ENCODE data around the gene KIF26A.

The KIF26A gene

GRCh38 chr14:104211215-104211614, 72.8 kb downstream of the KIF26A start:
- Histone ChIP-seq H3K36me3 (no peaks in the 10 kb centered on the region), H3K9me3 (ENCODE audit: severe bottlenecking) (no peaks in the 10 kb centered on the region), H3K27me3 (ENCODE audit: insufficient read depth, low read depth, severe bottlenecking) (no peaks in the 10 kb centered on the region), H3K4me3 (ENCODE audit: low read depth, low read length) (no peak overlapping the region), H3K27ac (peak overlapping the region; percentile 64)
- peak; percentile 81 for DNase-seq
- no peak for TF ChIP-seq CTCF (IDR thresholded peaks at IDR 0.05; ENCODE audit: low read depth, low read length)

- Histone ChIP-seq H3K4me3 (ENCODE audit: low read depth, low read length) (no peak overlapping the region), H3K27ac (peak overlapping the region; percentile 64), H3K36me3 (no peaks in the 10 kb centered on the region), H3K9me3 (ENCODE audit: severe bottlenecking) (no peaks in the 10 kb centered on the region), H3K27me3 (ENCODE audit: insufficient read depth, low read depth, severe bottlenecking) (no peaks in the 10 kb centered on the region)
- TF ChIP-seq CTCF (IDR thresholded peaks at IDR 0.05; ENCODE audit: low read depth, low read length) = no peak
- DNase-seq = no peak
These were observed 73.4 kb downstream of the KIF26A start for GRCh38 chr14:104211741-104212140.

- Histone ChIP-seq H3K36me3 (no peaks in the 10 kb centered on the region), H3K27me3 (ENCODE audit: insufficient read depth, low read depth, severe bottlenecking) (no peaks in the 10 kb centered on the region), H3K27ac (peak overlapping the region; percentile 64), H3K4me3 (ENCODE audit: low read depth, low read length) (no peak overlapping the region), H3K9me3 (ENCODE audit: severe bottlenecking) (no peaks in the 10 kb centered on the region)
- 0 out of 2 replicates have a peak, but pooled peaks have one; percentile 5 for TF ChIP-seq CTCF (IDR thresholded peaks at IDR 0.05; ENCODE audit: low read depth, low read length)
- DNase-seq = no peak
These were observed 74.1 kb downstream of the KIF26A start for GRCh38 chr14:104212206-104213095.

GRCh38 chr14:104213301-104214034, 75.1 kb downstream of the KIF26A start:
- H3K27ac ChIP-seq = no peak overlapping the region
- no peaks in the 10 kb centered on the region for H3K9me3 ChIP-seq (ENCODE audit: severe bottlenecking)
- TF ChIP-seq CTCF (IDR thresholded peaks at IDR 0.05; ENCODE audit: low read depth, low read length) = no peak
- H3K36me3 ChIP-seq = no peaks in the 10 kb centered on the region
- DNase-seq = no peak
- no peaks in the 10 kb centered on the region for H3K27me3 ChIP-seq (ENCODE audit: insufficient read depth, low read depth, severe bottlenecking)
- H3K4me3 ChIP-seq (ENCODE audit: low read depth, low read length) = no peak overlapping the region

GRCh38 chr14:104214431-104215218, 76.2 kb downstream of the KIF26A start:
- Histone ChIP-seq H3K27me3 (ENCODE audit: insufficient read depth, low read depth, severe bottlenecking) (no peaks in the 10 kb centered on the region), H3K27ac (no peak overlapping the region), H3K9me3 (ENCODE audit: severe bottlenecking) (no peaks in the 10 kb centered on the region), H3K4me3 (ENCODE audit: low read depth, low read length) (no peak overlapping the region), H3K36me3 (no peaks in the 10 kb centered on the region)
- no peak for DNase-seq
- TF ChIP-seq CTCF (IDR thresholded peaks at IDR 0.05; ENCODE audit: low read depth, low read length) = no peak

Data from WERI-Rb-1 (cell line).